ENCODE data around the gene ALPP.
"Not testable (repeated sequence)": the region's sequence is repeated elsewhere in the genome, so short reads cannot be mapped to it uniquely, and the experiment has no call there.

The ALPP gene

DNA sequence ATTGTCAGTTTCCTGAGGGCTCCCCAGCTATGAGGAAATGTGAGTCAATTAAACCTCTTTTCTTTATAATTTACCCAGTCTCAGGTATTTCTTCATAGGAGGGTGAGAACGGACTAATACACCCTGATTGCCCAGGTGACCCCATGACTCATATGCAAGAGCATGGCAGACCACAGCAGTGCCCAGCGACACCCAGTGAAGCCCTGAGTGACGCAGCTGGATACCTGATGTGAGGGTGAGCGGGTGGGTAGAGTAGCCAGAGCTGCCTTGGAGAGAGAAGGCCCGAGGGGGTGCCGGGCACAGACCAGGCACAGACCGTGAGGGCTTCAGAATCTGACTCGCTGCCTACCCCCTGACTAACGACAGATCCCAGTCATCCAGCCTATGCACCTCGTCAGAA, 43.5 kb downstream of the ALPP start:
- no peak for DNase-seq (ENCODE audit: low read depth)

DNA sequence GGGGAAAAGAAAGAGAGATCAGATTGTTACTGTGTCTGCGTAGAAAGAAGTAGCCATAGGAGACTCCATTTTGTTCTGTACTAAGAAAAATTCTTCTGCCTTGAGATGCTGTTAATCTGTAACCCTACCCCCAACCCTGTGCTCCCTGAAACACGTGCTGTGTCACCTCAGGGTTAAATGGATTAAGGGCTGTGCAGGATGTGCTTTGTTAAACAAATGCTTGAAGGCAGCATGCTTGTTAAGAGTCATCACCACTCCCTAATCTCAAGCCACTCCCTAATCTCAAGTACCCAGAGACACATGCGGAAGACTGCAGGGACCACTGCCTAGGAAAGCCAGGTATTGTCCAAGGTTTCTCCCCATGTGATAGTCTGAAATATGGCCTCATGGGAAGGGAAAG, 44.4 kb downstream of the ALPP start:
- not testable (repeated sequence) for DNase-seq (ENCODE audit: low read depth)

DNA sequence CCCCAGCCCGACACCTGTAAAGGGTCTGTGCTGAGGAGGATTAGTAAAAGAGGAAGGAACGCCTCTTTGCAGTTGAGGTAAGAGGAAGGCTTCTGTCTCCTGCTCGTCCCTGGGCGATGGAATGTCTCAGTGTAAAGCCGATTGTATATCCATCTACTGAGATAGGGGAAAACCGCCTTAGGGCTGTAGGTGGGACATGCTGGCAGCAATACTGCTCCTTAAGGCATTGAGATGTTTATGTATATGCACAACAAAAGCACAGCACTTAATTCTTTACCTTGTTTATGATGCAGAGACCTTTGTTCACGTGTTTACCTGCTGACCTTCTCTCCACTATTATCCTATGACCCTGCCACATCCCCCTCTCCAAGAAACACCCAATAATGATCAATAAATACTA, 44.9 kb downstream of the ALPP start:
- not testable (repeated sequence) for DNase-seq (ENCODE audit: low read depth)

DNA sequence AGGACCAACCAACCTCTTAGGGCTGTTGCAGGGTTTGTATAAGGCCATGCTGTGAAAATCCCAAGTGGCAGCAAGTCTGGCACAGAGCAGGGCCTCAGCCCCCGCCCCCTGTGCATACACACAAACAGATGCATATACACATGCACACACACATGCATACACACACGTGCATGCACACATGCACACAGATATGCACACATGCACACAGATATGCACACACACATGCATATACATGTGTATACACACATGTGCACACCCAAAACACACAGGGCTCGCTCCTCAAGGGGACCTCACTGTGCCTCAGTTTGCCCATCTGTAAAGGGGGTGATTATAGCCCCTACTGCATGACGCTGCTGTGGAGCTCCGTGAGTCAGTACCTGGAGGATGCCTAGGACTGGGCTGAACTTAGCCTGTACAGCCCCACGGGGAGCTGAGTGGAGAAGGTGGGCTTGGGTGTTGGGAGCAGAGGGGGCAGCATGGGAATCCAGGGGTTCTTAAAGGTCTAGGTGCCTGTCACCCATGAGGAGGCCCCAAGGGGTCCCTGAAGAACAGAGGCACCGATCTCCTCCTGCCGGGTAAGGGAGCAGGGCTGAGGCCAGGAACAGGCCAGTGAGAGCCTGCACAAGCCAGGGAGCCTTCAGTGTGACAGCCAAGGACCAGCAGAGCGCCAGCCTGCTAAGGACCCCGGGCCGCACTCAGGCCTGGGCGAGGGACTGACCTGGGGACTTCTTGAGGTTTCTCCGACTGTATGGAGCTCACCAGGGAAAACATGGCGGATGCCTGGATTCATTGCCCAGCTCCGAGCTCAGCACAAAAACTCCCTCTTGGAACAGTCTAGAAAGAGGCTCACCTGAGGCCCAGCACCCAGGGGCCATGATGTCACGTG, 53.4 kb downstream of the ALPP start:
- DNase-seq (ENCODE audit: low read depth), result no peak

All from T follicular helper cell (primary cell).